ENCODE measurements around the gene NPEPL1.

The NPEPL1 gene

DNA sequence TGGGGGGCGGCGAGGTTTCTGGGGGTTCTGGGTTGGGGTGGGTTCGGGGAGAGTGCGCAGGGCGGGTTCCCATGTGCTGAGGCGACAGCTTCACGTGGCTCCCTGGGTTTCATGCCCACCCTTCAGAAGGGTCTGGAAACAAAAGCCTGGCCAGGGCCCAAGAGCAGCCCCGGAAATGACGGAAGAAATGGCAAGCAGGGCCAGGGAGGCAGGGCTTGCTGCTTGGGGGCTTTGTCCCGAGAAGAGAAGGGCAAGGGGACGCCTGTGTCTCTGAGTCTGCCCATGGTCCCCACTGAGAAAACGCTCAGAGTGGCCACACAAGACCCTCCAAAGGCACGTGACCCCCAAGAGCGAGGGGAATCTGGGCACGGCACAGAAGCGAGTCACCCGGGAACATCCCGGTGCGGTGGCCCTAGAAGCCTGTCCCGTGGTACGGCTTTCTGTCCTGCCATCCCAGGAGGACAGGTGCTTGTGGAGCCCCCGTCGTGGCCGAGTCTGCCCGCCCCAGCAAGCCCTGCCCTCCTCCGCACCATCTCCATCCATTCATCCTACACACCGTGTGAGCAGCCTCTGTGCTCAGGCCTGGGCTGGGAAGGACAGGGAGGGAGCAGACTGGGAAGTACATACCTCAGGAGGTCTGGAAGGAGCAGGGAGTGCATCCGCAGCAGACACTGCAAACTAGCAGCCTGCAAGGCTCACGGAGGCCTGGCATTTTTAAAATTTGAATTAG lies 9.0 kb downstream of the NPEPL1 start:
- no peak for DNase-seq (ENCODE audit: low spot score)

GRCh38 chr20:58702161-58702510 lies 9.5 kb downstream of the NPEPL1 start:
- DNase-seq (ENCODE audit: low spot score), result no peak

DNA sequence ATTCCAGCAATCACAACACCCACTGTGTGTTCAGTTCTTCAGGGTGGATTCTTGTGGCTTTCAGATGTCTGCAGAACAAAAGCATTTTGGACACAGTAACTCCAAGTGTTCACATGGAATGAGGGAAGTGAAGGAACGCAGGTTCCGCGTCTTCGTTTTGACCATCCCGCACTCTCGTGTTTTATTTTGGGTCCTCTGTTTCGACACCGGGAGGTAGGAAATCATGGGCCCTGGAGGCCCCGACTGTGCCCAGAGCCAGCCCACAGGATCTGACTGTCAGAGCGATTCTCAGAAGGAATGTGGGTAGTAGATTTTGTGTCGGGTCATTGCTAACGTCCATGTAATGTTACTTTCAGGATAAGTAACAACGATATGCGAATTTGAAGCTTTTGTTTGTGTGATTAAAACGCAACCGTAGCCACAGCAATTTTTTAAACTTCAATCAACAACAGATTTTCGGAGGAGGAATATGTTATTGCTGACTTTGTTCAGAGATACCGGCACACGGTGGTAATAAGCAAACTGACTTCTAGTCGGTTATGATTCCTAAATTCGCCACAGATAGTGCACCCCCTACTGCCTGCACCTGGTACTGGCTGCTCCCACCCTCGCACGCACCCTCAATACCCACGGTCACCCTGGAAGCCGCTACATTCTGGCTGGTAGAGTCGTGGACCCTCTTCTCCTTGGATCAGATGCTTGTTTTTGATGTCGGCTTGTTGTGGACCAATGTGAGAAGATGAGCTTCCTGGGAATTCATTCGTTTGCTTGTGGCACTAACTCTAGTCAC lies 10.5 kb downstream of the NPEPL1 start:
- DNase-seq (ENCODE audit: low spot score), result no peak

- DNase-seq (ENCODE audit: low spot score), result no peak
Measured at GRCh38 chr20:58703765-58704371, 11.3 kb downstream of the NPEPL1 start.

DNA sequence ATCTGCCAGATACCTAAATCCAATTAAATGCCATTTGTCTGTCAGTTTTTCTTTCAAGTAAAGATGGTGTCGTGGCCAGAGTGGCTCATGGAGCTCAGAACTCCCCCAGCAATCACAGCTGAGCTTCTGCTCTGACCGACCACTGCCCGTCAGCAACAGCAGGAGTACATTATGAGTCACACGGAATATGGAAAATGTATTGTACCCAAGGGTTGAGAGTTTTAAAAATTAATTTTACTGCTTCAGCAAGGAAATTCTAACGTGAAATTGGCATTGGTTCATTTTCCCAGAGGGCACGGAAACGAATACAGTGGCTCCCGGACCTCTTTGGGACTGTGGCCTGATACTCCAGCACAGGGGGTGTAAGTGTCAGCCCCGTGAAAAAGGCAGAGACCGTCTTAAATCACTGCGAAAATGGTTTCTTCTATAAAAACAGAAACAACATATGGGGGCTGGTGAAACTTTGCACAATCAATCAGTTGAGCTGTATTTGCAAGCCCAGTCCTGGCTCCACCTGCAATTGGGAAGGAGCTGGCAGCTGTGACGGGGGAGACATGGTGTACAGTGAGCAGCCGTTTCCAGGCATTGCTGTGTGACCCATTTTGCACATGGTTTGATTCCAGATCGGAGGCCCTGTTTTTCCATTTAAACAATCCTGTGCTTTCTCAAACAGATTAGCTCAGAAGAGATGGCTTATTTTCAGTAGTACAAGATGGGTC lies 12.8 kb downstream of the NPEPL1 start:
- DNase-seq (ENCODE audit: low spot score), result no peak

- no peak for DNase-seq (ENCODE audit: low spot score)
Measured at GRCh38 chr20:58706150-58706892, 13.7 kb downstream of the NPEPL1 start.

DNA sequence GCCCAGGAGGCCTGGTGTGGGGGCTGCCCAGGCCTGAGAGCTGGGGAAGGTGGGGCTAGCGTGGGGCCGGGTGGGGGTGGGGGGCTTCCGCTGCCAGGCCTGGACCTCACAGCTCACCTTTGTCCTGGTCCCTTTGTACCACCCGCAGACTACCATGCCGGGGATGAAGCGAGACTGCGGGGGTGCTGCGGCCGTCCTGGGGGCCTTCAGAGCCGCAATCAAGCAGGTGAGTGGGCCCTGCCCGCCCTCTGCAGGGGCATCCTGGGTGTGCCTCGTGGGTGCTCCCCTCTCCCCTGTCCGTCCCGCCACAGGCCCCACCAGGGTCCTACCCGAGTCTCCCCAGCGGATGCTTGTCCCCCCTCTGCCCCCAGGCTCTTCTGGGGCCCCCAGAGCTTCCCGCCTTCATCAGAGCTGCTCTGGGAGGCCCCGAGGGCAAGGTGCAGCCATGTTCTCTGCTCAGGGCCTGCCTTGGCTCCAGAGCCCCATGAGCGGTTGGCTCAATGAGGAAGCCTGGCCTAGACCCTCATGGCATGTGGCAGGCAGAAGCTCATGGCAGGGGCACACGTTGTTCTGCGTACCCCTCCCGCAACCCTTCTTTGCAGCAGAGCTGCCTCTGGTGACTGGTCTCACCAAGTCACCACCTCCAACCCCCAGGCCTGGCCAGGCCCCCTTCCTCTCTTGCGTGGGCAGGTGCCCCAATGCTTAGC lies 14.5 kb downstream of the NPEPL1 start:
- DNase-seq (ENCODE audit: low spot score), result no peak

- no peak for DNase-seq (ENCODE audit: low spot score)
Measured at GRCh38 chr20:58707770-58708169, 15.2 kb downstream of the NPEPL1 start.

- peak; percentile 7 for DNase-seq (ENCODE audit: low spot score)
Measured at GRCh38 chr20:58708246-58708931, 15.8 kb downstream of the NPEPL1 start.

DNA sequence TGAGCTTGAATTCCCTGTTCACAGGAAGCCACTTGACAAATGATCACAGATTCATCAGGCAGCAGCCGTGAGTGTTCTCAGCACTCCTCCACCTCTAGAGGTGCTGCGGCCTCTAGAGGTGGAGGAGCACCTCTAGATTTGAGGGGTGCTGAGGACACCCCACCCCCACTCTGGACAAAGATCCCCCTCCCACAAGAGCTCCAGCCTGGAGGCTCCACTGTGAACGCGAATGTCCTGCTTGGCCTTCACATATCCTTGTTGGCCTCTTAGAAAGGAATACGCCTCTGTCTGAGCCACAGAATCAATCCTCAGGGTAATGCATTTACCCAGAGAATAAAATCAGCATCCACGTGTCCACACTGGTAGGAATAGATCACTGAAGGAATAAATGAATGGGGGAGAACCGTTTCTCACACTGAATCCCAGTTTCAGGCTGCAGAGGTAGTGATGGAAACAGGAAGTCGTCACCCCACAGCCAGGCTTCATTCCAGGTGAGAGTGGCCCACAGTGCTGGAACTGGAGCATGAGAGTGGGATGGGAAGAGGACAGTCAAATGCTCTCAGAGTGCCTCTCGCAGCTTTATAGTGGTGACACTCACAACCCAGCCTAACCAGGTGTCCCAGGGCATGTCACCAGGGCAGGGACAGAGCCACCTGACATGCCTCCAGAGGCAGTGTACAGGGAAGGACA lies 16.6 kb downstream of the NPEPL1 start:
- peak; percentile 2 for DNase-seq (ENCODE audit: low spot score)

- peak; percentile 6 for DNase-seq (ENCODE audit: low spot score)
Measured at GRCh38 chr20:58709703-58710039, 17.1 kb downstream of the NPEPL1 start.

- DNase-seq (ENCODE audit: low spot score), result peak; percentile 5
Measured at GRCh38 chr20:58710481-58711265, 18.1 kb downstream of the NPEPL1 start.

DNA sequence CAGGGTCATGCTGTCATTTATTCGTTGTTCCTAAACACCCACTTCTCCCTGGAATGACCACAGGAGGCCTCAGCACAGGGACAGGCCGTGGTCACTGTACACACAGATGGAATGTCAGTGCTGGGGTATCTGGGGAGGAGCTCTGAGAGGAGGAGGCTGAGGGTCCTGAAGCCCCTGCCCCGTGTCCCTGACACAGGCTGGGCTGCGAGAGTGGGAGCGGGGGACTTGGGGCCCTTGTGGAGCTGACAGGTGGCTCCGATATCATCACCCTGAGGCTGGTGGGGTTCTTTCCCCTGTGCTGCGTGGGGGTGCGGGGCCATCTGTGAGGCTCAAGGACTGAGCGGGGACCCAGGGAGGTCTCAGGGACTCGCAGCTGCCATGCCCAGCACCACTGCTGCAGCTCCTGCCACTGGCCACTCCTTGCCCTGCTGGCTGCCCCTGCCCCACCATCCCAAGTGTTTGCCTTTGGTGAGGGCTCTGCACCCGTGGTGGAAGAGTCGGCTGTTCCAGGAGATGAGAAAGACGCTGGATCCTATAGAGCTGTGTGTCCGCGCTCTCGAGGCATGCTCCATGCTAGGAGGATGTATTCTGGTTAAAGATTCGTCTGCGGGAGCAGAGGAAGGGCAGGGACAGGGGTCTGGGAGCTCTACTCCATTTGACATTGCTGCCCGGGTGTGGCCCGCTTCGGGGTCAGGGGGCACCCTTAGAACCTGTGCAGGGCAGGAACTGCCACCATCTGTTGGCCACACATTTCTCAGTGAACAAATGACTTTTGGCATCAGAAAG lies 18.9 kb downstream of the NPEPL1 start:
- peak; percentile 5 for DNase-seq (ENCODE audit: low spot score)

GRCh38 chr20:58712151-58712791 lies 19.7 kb downstream of the NPEPL1 start:
- DNase-seq (ENCODE audit: low spot score), result peak; percentile 7

- peak; percentile 9 for DNase-seq (ENCODE audit: low spot score)
Measured at GRCh38 chr20:58712806-58713731, 20.5 kb downstream of the NPEPL1 start.

- no peak for DNase-seq (ENCODE audit: low spot score)
Measured at GRCh38 chr20:58713801-58714339, 21.3 kb downstream of the NPEPL1 start.
